22Rv1 (cell line): ENCODE results near the gene LARGE2.

Source experiments
- H3K27ac ChIP-seq: fragments of 450-650 bp; 2 replicates; pipeline ENCODE4 v1.5.1; 2017
- CTCF ChIP-seq: fragments of 450-650 bp; IDR thresholded peaks from 2 replicates; pipeline ENCODE4 v1.5.1; 2017; ENCODE audit warnings: mild to moderate bottlenecking
- ZFX ChIP-seq: fragments of 450-650 bp; IDR thresholded peaks from 2 replicates; pipeline ENCODE4 v1.6.1; 2017; ENCODE audit warnings: antibody characterized with exemption, borderline replicate concordance

The LARGE2 gene

DNA sequence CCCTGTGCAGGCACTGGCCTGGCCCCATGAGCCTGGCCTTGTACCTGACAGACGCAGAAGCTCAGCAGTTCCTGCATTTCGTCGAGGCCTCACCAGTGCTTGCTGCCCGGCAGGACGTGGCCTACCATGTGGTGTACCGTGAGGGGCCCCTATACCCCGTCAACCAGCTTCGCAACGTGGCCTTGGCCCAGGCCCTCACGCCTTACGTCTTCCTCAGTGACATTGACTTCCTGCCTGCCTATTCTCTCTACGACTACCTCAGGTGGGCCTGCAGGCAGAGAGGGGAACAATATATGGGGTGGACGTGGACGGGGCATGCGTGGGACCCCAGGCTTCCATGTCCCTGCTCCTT lies 4.9 kb downstream of the LARGE2 start:
- H3K27ac ChIP-seq = no peak overlapping the region

GRCh38 chr11:45927684-45928413 lies 5.4 kb downstream of the LARGE2 start:
- H3K27ac ChIP-seq = no peak overlapping the region

More for the DNA sequence above, 4.9 kb downstream of the LARGE2 start:
- no peak for TF ChIP-seq ZFX
- no peak for TF ChIP-seq CTCF

DNA sequence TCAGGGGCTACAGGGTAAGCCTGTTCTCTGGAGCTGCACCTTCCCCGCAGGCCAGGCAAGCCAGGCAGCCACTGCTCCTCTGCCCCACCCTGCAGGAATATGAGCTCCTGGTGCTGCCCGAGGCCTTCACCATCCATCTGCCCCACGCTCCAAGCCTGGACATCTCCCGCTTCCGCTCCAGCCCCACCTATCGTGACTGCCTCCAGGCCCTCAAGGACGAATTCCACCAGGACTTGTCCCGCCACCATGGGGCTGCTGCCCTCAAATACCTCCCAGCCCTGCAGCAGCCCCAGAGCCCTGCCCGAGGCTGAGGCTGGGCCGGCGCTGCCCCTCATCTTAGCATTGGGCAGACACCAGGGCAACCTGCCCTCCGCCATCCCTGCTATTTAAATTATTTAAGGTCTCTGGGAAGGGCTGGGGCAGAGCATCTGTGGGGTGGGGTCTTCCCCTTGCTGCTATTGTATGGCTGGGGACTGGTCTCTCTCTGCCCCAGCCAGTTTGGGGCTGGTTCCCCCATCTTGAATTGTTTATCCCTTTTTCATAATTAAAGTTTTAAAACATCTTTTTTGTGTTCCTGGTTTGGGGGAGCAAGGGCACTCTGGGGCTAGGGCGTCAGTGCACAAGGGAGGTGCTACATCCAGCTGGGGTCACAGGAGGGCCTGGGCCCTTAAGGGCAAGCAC lies 6.2 kb downstream of the LARGE2 start:
- TF ChIP-seq CTCF = no peak
- TF ChIP-seq ZFX = no peak
- no peak overlapping the region for H3K27ac ChIP-seq

More at GRCh38 chr11:45927684-45928413, 5.4 kb downstream of the LARGE2 start:
- TF ChIP-seq ZFX = no peak
- no peak for TF ChIP-seq CTCF

- TF ChIP-seq CTCF = no peak
- no peak for TF ChIP-seq ZFX
- H3K27ac ChIP-seq = peak overlapping the region; percentile 13; the same call in 1 of the 2 replicates
Observed at GRCh38 chr11:45929486-45930030, 7.1 kb downstream of the LARGE2 start.

DNA sequence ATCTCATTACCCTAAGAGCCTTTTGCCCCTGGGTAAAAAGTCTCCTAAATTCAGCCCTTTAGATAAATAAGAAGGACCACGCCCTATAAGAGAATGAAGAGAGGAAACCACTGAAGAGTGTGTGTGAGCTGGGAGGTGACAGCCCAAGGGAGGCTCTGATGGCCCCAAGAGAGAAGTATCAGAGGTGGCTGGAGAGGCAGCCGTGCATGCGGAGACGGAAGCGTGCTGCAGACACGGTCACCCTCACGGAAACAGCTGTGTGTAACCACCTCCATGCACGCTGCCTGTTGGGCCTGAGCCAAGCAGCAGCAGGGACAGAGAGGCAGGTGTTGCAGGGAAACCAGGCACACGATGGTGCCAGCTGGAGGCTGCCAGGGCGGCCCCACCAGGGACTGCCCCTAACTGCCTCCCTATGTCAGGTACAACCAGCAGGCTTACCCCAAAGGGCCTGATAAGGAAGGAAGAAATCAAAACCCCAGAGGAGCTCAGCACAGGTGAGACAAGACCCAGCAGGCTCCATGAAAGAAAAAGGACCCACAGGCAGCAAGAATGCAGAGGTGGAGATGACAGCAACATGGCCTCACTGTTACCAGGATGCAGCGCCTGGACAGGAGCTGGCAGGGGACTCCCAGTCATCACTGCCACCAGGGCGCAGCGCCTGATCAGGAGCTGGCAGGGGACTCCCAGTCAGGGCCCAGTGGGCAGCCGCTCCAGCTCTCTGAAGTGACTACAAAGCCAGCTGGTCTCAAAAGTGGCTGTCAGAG lies 7.8 kb downstream of the LARGE2 start:
- no peak for TF ChIP-seq CTCF
- peak overlapping the region; percentile 13; the same call in 1 of the 2 replicates for H3K27ac ChIP-seq

- H3K27ac ChIP-seq = 0 out of 2 replicates have a peak overlapping the region, but pooled peaks have one; percentile 12
- TF ChIP-seq CTCF = no peak
- TF ChIP-seq ZFX = no peak
Observed at GRCh38 chr11:45930951-45931570, 8.6 kb downstream of the LARGE2 start.
